Skeletal muscle satellite cell (primary cell): ENCODE results near the gene RPP40.

ENCODE experiments used
- H3K27me3 ChIP-seq: 2 replicates; pipeline ENCODE4 v1.7.0; 2013; ENCODE audit warnings: low read length; ENCODE audit not compliant: control insufficient read depth, insufficient read depth
- H3K36me3 ChIP-seq: 2 replicates; pipeline ENCODE4 v1.7.0; 2013; ENCODE audit warnings: mild to moderate bottlenecking, control low read depth, low read length; ENCODE audit not compliant: insufficient read depth
- H3K4me1 ChIP-seq: 2 replicates; pipeline ENCODE4 v1.7.0; 2013; ENCODE audit warnings: low read length; ENCODE audit not compliant: control insufficient read depth, insufficient read depth
- H3K4me2 ChIP-seq: 2 replicates; pipeline ENCODE4 v1.7.0; 2013; ENCODE audit warnings: mild to moderate bottlenecking, low read length
- H3K4me3 ChIP-seq: 2 replicates; pipeline ENCODE4 v1.7.0; 2013; ENCODE audit warnings: low read length
- H3K9ac ChIP-seq: 2 replicates; pipeline ENCODE4 v1.7.0; 2013; ENCODE audit warnings: mild to moderate bottlenecking, low read depth, low read length, moderate library complexity
- H3K9me3 ChIP-seq: replicated peaks from 2 replicates; pipeline ENCODE4 v1.7.0; 2013; ENCODE audit warnings: mild to moderate bottlenecking, control low read depth, low read length

The RPP40 gene

GRCh38 chr6:4967301-4968030, 36.4 kb downstream of the RPP40 start:
- H3K4me2 ChIP-seq, result no peak overlapping the region
- no peaks in the 10 kb centered on the region for H3K9me3 ChIP-seq
- peaks cover 5% of the 10 kb centered on the region for H3K4me1 ChIP-seq
- no peaks in the 10 kb centered on the region for H3K36me3 ChIP-seq
- H3K27me3 ChIP-seq, result peaks cover 14% of the 10 kb centered on the region
- H3K9ac ChIP-seq, result no peak overlapping the region
- no peak overlapping the region for H3K4me3 ChIP-seq

- no peak overlapping the region for H3K4me3 ChIP-seq
- H3K9ac ChIP-seq, result no peak overlapping the region
- peaks cover 4% of the 10 kb centered on the region for H3K4me1 ChIP-seq
- H3K9me3 ChIP-seq, result no peaks in the 10 kb centered on the region
- H3K27me3 ChIP-seq, result peaks cover 11% of the 10 kb centered on the region
- H3K36me3 ChIP-seq, result no peaks in the 10 kb centered on the region
- H3K4me2 ChIP-seq, result no peak overlapping the region
Measured at GRCh38 chr6:4965562-4966389, 38.1 kb downstream of the RPP40 start.

GRCh38 chr6:4964675-4965561, 38.9 kb downstream of the RPP40 start:
- no peak overlapping the region for H3K4me2 ChIP-seq
- no peaks in the 10 kb centered on the region for H3K36me3 ChIP-seq
- no peak overlapping the region for H3K4me3 ChIP-seq
- peaks cover 7% of the 10 kb centered on the region for H3K27me3 ChIP-seq
- no peak overlapping the region for H3K9ac ChIP-seq
- no peaks in the 10 kb centered on the region for H3K9me3 ChIP-seq
- no peaks in the 10 kb centered on the region for H3K4me1 ChIP-seq

GRCh38 chr6:4962905-4963304, 40.9 kb downstream of the RPP40 start:
- Histone ChIP-seq H3K9ac (no peak overlapping the region), H3K4me3 (no peak overlapping the region), H3K9me3 (no peaks in the 10 kb centered on the region), H3K4me1 (no peaks in the 10 kb centered on the region), H3K4me2 (no peak overlapping the region), H3K27me3 (no peaks in the 10 kb centered on the region), H3K36me3 (no peaks in the 10 kb centered on the region)

- Histone ChIP-seq H3K4me2 (no peak overlapping the region), H3K36me3 (no peaks in the 10 kb centered on the region), H3K9ac (no peak overlapping the region), H3K9me3 (no peaks in the 10 kb centered on the region), H3K4me3 (no peak overlapping the region), H3K27me3 (no peaks in the 10 kb centered on the region), H3K4me1 (no peaks in the 10 kb centered on the region)
Measured at GRCh38 chr6:4961322-4962168, 42.3 kb downstream of the RPP40 start.

GRCh38 chr6:4958624-4959023, 45.2 kb downstream of the RPP40 start:
- Histone ChIP-seq H3K4me2 (no peak overlapping the region), H3K36me3 (peaks cover 5% of the 10 kb centered on the region), H3K9me3 (no peaks in the 10 kb centered on the region), H3K4me1 (no peaks in the 10 kb centered on the region), H3K9ac (no peak overlapping the region), H3K4me3 (no peak overlapping the region), H3K27me3 (no peaks in the 10 kb centered on the region)

GRCh38 chr6:4957521-4958231, 46.2 kb downstream of the RPP40 start:
- Histone ChIP-seq H3K4me3 (no peak overlapping the region), H3K36me3 (peaks cover 7% of the 10 kb centered on the region), H3K9ac (no peak overlapping the region), H3K9me3 (no peaks in the 10 kb centered on the region), H3K4me1 (no peaks in the 10 kb centered on the region), H3K4me2 (no peak overlapping the region), H3K27me3 (no peaks in the 10 kb centered on the region)

- H3K4me3 ChIP-seq, result no peak overlapping the region
- H3K9me3 ChIP-seq, result no peaks in the 10 kb centered on the region
- H3K9ac ChIP-seq, result no peak overlapping the region
- no peaks in the 10 kb centered on the region for H3K27me3 ChIP-seq
- H3K4me2 ChIP-seq, result no peak overlapping the region
- no peaks in the 10 kb centered on the region for H3K4me1 ChIP-seq
- H3K36me3 ChIP-seq, result peaks cover 7% of the 10 kb centered on the region
Measured at GRCh38 chr6:4956625-4957024, 47.2 kb downstream of the RPP40 start.

- Histone ChIP-seq H3K27me3 (no peaks in the 10 kb centered on the region), H3K9ac (no peak overlapping the region), H3K36me3 (peaks cover 7% of the 10 kb centered on the region), H3K4me2 (no peak overlapping the region), H3K4me3 (no peak overlapping the region), H3K9me3 (no peaks in the 10 kb centered on the region), H3K4me1 (no peaks in the 10 kb centered on the region)
Measured at GRCh38 chr6:4953440-4953839, 50.4 kb downstream of the RPP40 start.

- no peak overlapping the region for H3K4me3 ChIP-seq
- H3K9me3 ChIP-seq, result no peaks in the 10 kb centered on the region
- no peak overlapping the region for H3K9ac ChIP-seq
- H3K4me2 ChIP-seq, result no peak overlapping the region
- H3K27me3 ChIP-seq, result no peaks in the 10 kb centered on the region
- peaks cover 10% of the 10 kb centered on the region for H3K36me3 ChIP-seq
- H3K4me1 ChIP-seq, result no peaks in the 10 kb centered on the region
Measured at GRCh38 chr6:4950836-4951533, 52.9 kb downstream of the RPP40 start.
